Activated CD4-positive, alpha-beta T cell treated with anti-CD3 and anti-CD28 coated beads, Interleukin-2, amount 50 U/mL, for 1 hour (primary cell): Measurements from ENCODE around the gene DEFB113.
"Not testable (repeated sequence)": the region's sequence is repeated elsewhere in the genome, so short reads cannot be mapped to it uniquely, and the experiment has no call there.

ENCODE experiments used
- DNase-seq: peaks from one replicate; pipeline ENCODE4 v3.0.0-alpha.2; 2020

The DEFB113 gene

GRCh38 chr6:49969605-49970004 lies at the start of gene DEFB113:
Gene DEFB113, minus strand, starts transcription at chr6:49969625. Its CDS starts 0 bp downstream, at chr6:49969625.
- no peak for DNase-seq

GRCh38 chr6:50007819-50008218 lies 38.4 kb upstream of the DEFB113 start:
- no peak for DNase-seq

- no peak for DNase-seq
Measured at GRCh38 chr6:50003139-50003538, 33.7 kb upstream of the DEFB113 start.

- no peak for DNase-seq
Measured at GRCh38 chr6:49995278-49995677, 25.9 kb upstream of the DEFB113 start.

- DNase-seq, result no peak
Measured at GRCh38 chr6:49988900-49989299, 19.5 kb upstream of the DEFB113 start.

GRCh38 chr6:49987749-49988148 lies 18.3 kb upstream of the DEFB113 start:
- no peak for DNase-seq

- no peak for DNase-seq
Measured at GRCh38 chr6:49986551-49986950, 17.1 kb upstream of the DEFB113 start.

- DNase-seq, result no peak
Measured at GRCh38 chr6:49982046-49982445, 12.6 kb upstream of the DEFB113 start.

- DNase-seq, result no peak
Measured at GRCh38 chr6:49980898-49981297, 11.5 kb upstream of the DEFB113 start.

- no peak for DNase-seq
Measured at GRCh38 chr6:49979584-49979983, 10.2 kb upstream of the DEFB113 start.

GRCh38 chr6:49978332-49979226 lies 9.2 kb upstream of the DEFB113 start:
- no peak for DNase-seq

- no peak for DNase-seq
Measured at GRCh38 chr6:49966823-49967222, 2.6 kb downstream of the DEFB113 start.

GRCh38 chr6:49966334-49966733 lies 3.1 kb downstream of the DEFB113 start:
- DNase-seq, result no peak

GRCh38 chr6:49964064-49964463 lies 5.4 kb downstream of the DEFB113 start, which contains the start of gene DEFB114:
Gene DEFB114, minus strand, starts transcription at chr6:49964164. Its CDS starts 59 bp downstream, at chr6:49964105.
- no peak for DNase-seq

GRCh38 chr6:49958180-49958579 lies 11.2 kb downstream of the DEFB113 start:
- no peak for DNase-seq

GRCh38 chr6:49955847-49956246 lies 13.6 kb downstream of the DEFB113 start:
- no peak for DNase-seq

GRCh38 chr6:49951926-49952325 lies 17.5 kb downstream of the DEFB113 start:
- no peak for DNase-seq

- DNase-seq, result no peak
Measured at GRCh38 chr6:49950415-49950751, 19.0 kb downstream of the DEFB113 start.

- no peak for DNase-seq
Measured at GRCh38 chr6:49949062-49949461, 20.4 kb downstream of the DEFB113 start.

GRCh38 chr6:49946835-49947234 lies 22.6 kb downstream of the DEFB113 start:
- DNase-seq, result no peak

GRCh38 chr6:49944068-49944467 lies 25.4 kb downstream of the DEFB113 start:
- not testable (repeated sequence) for DNase-seq

GRCh38 chr6:49939993-49940498 lies 29.4 kb downstream of the DEFB113 start:
- no peak for DNase-seq

GRCh38 chr6:49937811-49938210 lies 31.6 kb downstream of the DEFB113 start:
- no peak for DNase-seq

GRCh38 chr6:49937017-49937416 lies 32.4 kb downstream of the DEFB113 start:
- no peak for DNase-seq

- DNase-seq, result no peak
Measured at GRCh38 chr6:49935387-49935786, 34.0 kb downstream of the DEFB113 start.
